Osteoblast (primary cell): ENCODE data around the gene FBXO31. TPM values are rescaled to one million over a fixed set of nuclear protein-coding genes. Genes with fewer than 3 reads are reported as not detected.

Experiments used
- DNase-seq: peaks from one replicate; pipeline ENCODE4 v3.0.0; 2011; ENCODE audit warnings: low spot score, mixed read lengths; ENCODE audit not compliant: insufficient read length; ENCODE audit errors: missing footprints
- H2AFZ ChIP-seq: 2 replicates; pipeline ENCODE4 v1.6.0; 2011; ENCODE audit warnings: mild to moderate bottlenecking, low read length
- H3K27ac ChIP-seq: 2 replicates; pipeline ENCODE4 v1.5.1; 2011; ENCODE audit warnings: mild to moderate bottlenecking, low read depth, low read length, moderate library complexity
- H3K27me3 ChIP-seq: 2 replicates; pipeline ENCODE4 v1.6.0; 2012; ENCODE audit warnings: mild to moderate bottlenecking, control low read depth, inconsistent platforms, low read length, moderate library complexity; ENCODE audit not compliant: insufficient read depth
- H3K36me3 ChIP-seq: 2 replicates; pipeline ENCODE4 v1.5.1; 2011; ENCODE audit warnings: mild to moderate bottlenecking, low read length, control low read depth, moderate library complexity; ENCODE audit not compliant: insufficient read depth
- H3K4me1 ChIP-seq: 2 replicates; pipeline ENCODE4 v1.5.1; 2011; ENCODE audit warnings: mild to moderate bottlenecking, low read length, control low read depth, moderate library complexity; ENCODE audit not compliant: insufficient read depth
- H3K4me2 ChIP-seq: 2 replicates; pipeline ENCODE4 v1.6.0; 2011; ENCODE audit warnings: mild to moderate bottlenecking, low read length; ENCODE audit not compliant: insufficient read depth
- H3K4me3 ChIP-seq: fragments of 200-600 bp; sonication (generic); 3 replicates; pipeline ENCODE4 v1.5.1; 2012; ENCODE audit warnings: mild to moderate bottlenecking, low read length, inconsistent platforms; ENCODE audit not compliant: insufficient read depth
- H3K79me2 ChIP-seq: 2 replicates; pipeline ENCODE4 v1.6.0; 2012; ENCODE audit warnings: mild to moderate bottlenecking, low read length, control low read depth, inconsistent platforms; ENCODE audit not compliant: insufficient read depth
- H3K9me3 ChIP-seq: 2 replicates; pipeline ENCODE4 v1.5.1; 2011; ENCODE audit warnings: low read depth, low read length, control low read depth
- H4K20me1 ChIP-seq: 2 replicates; pipeline ENCODE4 v1.6.0; 2012; ENCODE audit warnings: mild to moderate bottlenecking, low read length, control low read depth; ENCODE audit not compliant: insufficient read depth
- CTCF ChIP-seq: IDR thresholded peaks from 2 replicates; pipeline ENCODE4 v1.5.1; 2011; ENCODE audit warnings: mild to moderate bottlenecking, low read depth, low read length, moderate library complexity; ENCODE audit errors: extremely low read depth
- total RNA-seq: library from RNA; depleted of rRNA; stranded (reverse); fragments of >200 nt; gene quantifications from 2 replicates; pipeline ENCODE4 v1.2.3, GENCODE V29; 2012

FBXO31 gene
- total RNA-seq, 1 donor = 33.3 TPM

GRCh38 chr16:87406495-87407088 lies 23.0 kb upstream of the FBXO31 start:
- DNase-seq = no peak
- no peaks in the 10 kb centered on the region for H3K27me3 ChIP-seq
- peaks cover 8% of the 10 kb centered on the region for H3K79me2 ChIP-seq
- TF ChIP-seq CTCF = no peak
- no peak overlapping the region for H3K4me3 ChIP-seq
- no peaks in the 10 kb centered on the region for H3K9me3 ChIP-seq
- H3K4me1 ChIP-seq = no peaks in the 10 kb centered on the region
- H3K4me2 ChIP-seq = no peak overlapping the region
- peaks cover 8% of the 10 kb centered on the region for H4K20me1 ChIP-seq
- no peak overlapping the region for H3K27ac ChIP-seq
- peaks cover 78% of the 10 kb centered on the region for H3K36me3 ChIP-seq
- H2AFZ ChIP-seq = no peak overlapping the region

GRCh38 chr16:87404764-87405625 lies 21.4 kb upstream of the FBXO31 start:
- no peak for DNase-seq
- Histone ChIP-seq H3K27ac (peak overlapping the region; percentile 18), H3K36me3 (peaks cover 76% of the 10 kb centered on the region), H2AFZ (no peak overlapping the region), H3K9me3 (no peaks in the 10 kb centered on the region), H3K4me1 (no peaks in the 10 kb centered on the region), H3K79me2 (peaks cover 15% of the 10 kb centered on the region), H3K4me2 (no peak overlapping the region), H4K20me1 (peaks cover 4% of the 10 kb centered on the region), H3K27me3 (no peaks in the 10 kb centered on the region), H3K4me3 (no peak overlapping the region)
- TF ChIP-seq CTCF = no peak

GRCh38 chr16:87395181-87395842 lies 11.7 kb upstream of the FBXO31 start:
- Histone ChIP-seq H3K4me3 (no peak overlapping the region), H2AFZ (no peak overlapping the region), H3K4me1 (peaks cover 26% of the 10 kb centered on the region), H3K4me2 (no peak overlapping the region), H3K27ac (no peak overlapping the region), H4K20me1 (peaks cover 59% of the 10 kb centered on the region), H3K27me3 (no peaks in the 10 kb centered on the region), H3K79me2 (peaks cover 73% of the 10 kb centered on the region), H3K9me3 (no peaks in the 10 kb centered on the region), H3K36me3 (peaks cover 15% of the 10 kb centered on the region)
- peak; percentile 77 for DNase-seq
- TF ChIP-seq CTCF = no peak

GRCh38 chr16:87393680-87394055 lies 10.1 kb upstream of the FBXO31 start:
- H3K36me3 ChIP-seq = peaks cover 5% of the 10 kb centered on the region
- H3K9me3 ChIP-seq = no peaks in the 10 kb centered on the region
- H3K4me3 ChIP-seq = peak overlapping the region; percentile 79
- peaks cover 51% of the 10 kb centered on the region for H4K20me1 ChIP-seq
- no peak for TF ChIP-seq CTCF
- peaks cover 64% of the 10 kb centered on the region for H3K79me2 ChIP-seq
- no peaks in the 10 kb centered on the region for H3K27me3 ChIP-seq
- no peak for DNase-seq
- no peak overlapping the region for H2AFZ ChIP-seq
- peak overlapping the region; percentile 97 for H3K4me2 ChIP-seq
- peaks cover 30% of the 10 kb centered on the region for H3K4me1 ChIP-seq
- H3K27ac ChIP-seq = peak overlapping the region; percentile 81
